ENCODE results near the gene RASL10A. TPM values are rescaled to one million over a fixed set of nuclear protein-coding genes. Genes with fewer than 3 reads are reported as not detected.
A peak's percentile ranks its signal among the peaks of the same experiment; 100 is the strongest.

RASL10A gene
- total and polyA plus RNA-seq, 10 donors, result 0.54 to 6.1 (median 2.3) TPM

GRCh38 chr22:29344137-29344536, 28.6 kb upstream of the RASL10A start:
- H3K4me1 ChIP-seq, result no peaks in the 10 kb centered on the region
- DNase-seq, result no peak
- H3K9me3 ChIP-seq, result no peaks in the 10 kb centered on the region
- intact Hi-C loops (cut with DNase I; ENCODE audit: low total_unique reads), result no loop called here
- 66 to 79% (median 71%) methylated on average over 5 of the region's 5 CpGs for WGBS, 5 donors
- peaks cover 0 to 100% (median 97%) of the 10 kb centered on the region in 6 donors for H3K36me3 ChIP-seq
- H3K27ac ChIP-seq, result no peak overlapping the region
- no peak for TF ChIP-seq CTCF (IDR thresholded peaks at IDR 0.05 in 8 of 11, conservative IDR thresholded peaks at IDR 0.05 in 3 of 11)
- H3K4me3 ChIP-seq, result no peak overlapping the region
- no peaks in the 10 kb centered on the region for H3K27me3 ChIP-seq (replicated peaks in 1 of 7)

- 57 to 77% (median 65%) methylated on average over 6 to 7 of the region's 7 CpGs for WGBS, 5 donors
- Histone ChIP-seq H3K27me3 (replicated peaks in 1 of 7) (no peaks in the 10 kb centered on the region), H3K36me3 (peaks cover 0 to 100% (median 97%) of the 10 kb centered on the region in 6 donors), H3K9me3 (no peaks in the 10 kb centered on the region), H3K4me1 (no peaks in the 10 kb centered on the region), H3K4me3 (no peak overlapping the region), H3K27ac (no peak overlapping the region)
- no peak for DNase-seq
- TF ChIP-seq POLR2A (IDR thresholded peaks at IDR 0.05) (no peak), POLR2AphosphoS5 (IDR thresholded peaks at IDR 0.05) (peak in 1 of 3 donors; percentile 62)
- intact Hi-C loops (cut with DNase I; ENCODE audit: low total_unique reads), result no loop called here
Measured at GRCh38 chr22:29343313-29343805, 27.9 kb upstream of the RASL10A start.

- no peak overlapping the region for H3K27ac ChIP-seq
- DNase-seq, result no peak
- no peaks in the 10 kb centered on the region for H3K27me3 ChIP-seq (replicated peaks in 1 of 7)
- intact Hi-C loops (cut with DNase I; ENCODE audit: low total_unique reads), result no loop called here
- H3K36me3 ChIP-seq, result peaks cover 0 to 100% (median 97%) of the 10 kb centered on the region in 6 donors
- H3K4me3 ChIP-seq, result no peak overlapping the region
- no peaks in the 10 kb centered on the region for H3K9me3 ChIP-seq
- 86 to 96% (median 88%) methylated on average over 8 to 10 of the region's 10 CpGs for WGBS, 5 donors
- H3K4me1 ChIP-seq, result peaks cover 0 to under 1% (median 0%) of the 10 kb centered on the region in 6 donors
- TF ChIP-seq POLR2AphosphoS5 (IDR thresholded peaks at IDR 0.05), result no peak
- TF ChIP-seq CTCF (IDR thresholded peaks at IDR 0.05 in 8 of 11, conservative IDR thresholded peaks at IDR 0.05 in 3 of 11), result no peak
- TF ChIP-seq POLR2A (IDR thresholded peaks at IDR 0.05), result no peak
Measured at GRCh38 chr22:29342577-29343312, 27.2 kb upstream of the RASL10A start.

GRCh38 chr22:29342177-29342576, 26.7 kb upstream of the RASL10A start:
- WGBS, 5 donors, result 63 to 89% (median 82%) methylated on average over 6 of the region's 6 CpGs
- Histone ChIP-seq H3K27ac (no peak overlapping the region), H3K9me3 (no peaks in the 10 kb centered on the region), H3K36me3 (peaks cover 0 to 100% (median 97%) of the 10 kb centered on the region in 6 donors), H3K4me3 (no peak overlapping the region), H3K4me1 (peaks cover 0 to 6% (median 0%) of the 10 kb centered on the region in 6 donors), H3K27me3 (replicated peaks in 1 of 7) (no peaks in the 10 kb centered on the region)
- DNase-seq, result no peak
- intact Hi-C loops (cut with DNase I; ENCODE audit: low total_unique reads), result no loop called here
- TF ChIP-seq CTCF (IDR thresholded peaks at IDR 0.05 in 8 of 11, conservative IDR thresholded peaks at IDR 0.05 in 3 of 11) (no peak), POLR2AphosphoS5 (IDR thresholded peaks at IDR 0.05) (no peak), POLR2A (IDR thresholded peaks at IDR 0.05) (no peak)

Data from spleen (tissue), 11 donors.